Measurements from ENCODE around the gene STRN4. TPM values are rescaled to one million over a fixed set of nuclear protein-coding genes. Genes with fewer than 3 reads are reported as not detected.

The STRN4 gene
- total RNA-seq, 1 experiment from 2014 or later: 107 TPM

GRCh38 chr19:46723023-46723461 is 23.2 kb downstream of the STRN4 start:
- DNase-seq (ENCODE audit: low read depth, low spot score) (no peak), ATAC-seq (no peak)
- Histone ChIP-seq H3K4me3 (replicated peaks in 1 of 2; ENCODE audit: low read depth in 1 of 2, low read length in 2 of 2) (no peak overlapping the region), H3K9ac (ENCODE audit: low read length) (no peak overlapping the region), H3K79me2 (ENCODE audit: insufficient read depth, low read length) (peaks cover 16% of the 10 kb centered on the region; the same call in 1 of the 2 replicates), H3K9me2 (ENCODE audit: insufficient read depth) (no peaks in the 10 kb centered on the region), H3K4me2 (ENCODE audit: low read length) (no peak overlapping the region), H3K36me3 (ENCODE audit: control insufficient read depth in 1 of 2, insufficient read depth in 2 of 2, low read length in 2 of 2) (peaks cover 42 to 71% of the 10 kb centered on the region in 2 experiments; a peak in 3 of 4 replicates), H3K9me3 (ENCODE audit: control insufficient read depth in 1 of 2, insufficient read depth in 1 of 2, low read depth in 1 of 2, low read length in 2 of 2) (no peaks in the 10 kb centered on the region), H2AFZ (ENCODE audit: low read depth, low read length, poor library complexity, severe bottlenecking) (no peak overlapping the region), H3K27ac (ENCODE audit: low read depth, low read length) (no peak overlapping the region; the same call in 1 of the 2 replicates), H3K27me3 (ENCODE audit: insufficient read depth, low read length) (no peaks in the 10 kb centered on the region), H4K20me1 (ENCODE audit: insufficient read depth) (no peaks in the 10 kb centered on the region), H3K4me1 (ENCODE audit: control insufficient read depth in 1 of 2, insufficient read depth in 2 of 2, low read length in 2 of 2) (peaks cover 0 to 4% of the 10 kb centered on the region in 2 experiments; a peak in 2 of 4 replicates)
- ChIA-PET POLR2A (no interaction called here), CTCF (no interaction called here), RAD21 (ENCODE audit: low non-redundant PET in 1 of 2, low total read pairs in 2 of 2, uncharacterized antibody in 2 of 2, unreplicated experiment in 2 of 2) (no interaction called here)
- TF ChIP-seq JUND (IDR thresholded peaks at IDR 0.05) (no peak), CBX3 (IDR thresholded peaks at IDR 0.05; ENCODE audit: low read depth) (no peak), TCF7L2 (IDR thresholded peaks at IDR 0.05; ENCODE audit: borderline replicate concordance, extremely low read depth, insufficient read depth, insufficient read length) (no peak), ZBTB33 (IDR thresholded peaks at IDR 0.05; ENCODE audit: extremely low read depth, insufficient replicate concordance, low read length) (no peak), ELF1 (IDR thresholded peaks at IDR 0.05; ENCODE audit: borderline replicate concordance, low read depth) (no peak)
- TF ChIP-seq, protein P1, sequence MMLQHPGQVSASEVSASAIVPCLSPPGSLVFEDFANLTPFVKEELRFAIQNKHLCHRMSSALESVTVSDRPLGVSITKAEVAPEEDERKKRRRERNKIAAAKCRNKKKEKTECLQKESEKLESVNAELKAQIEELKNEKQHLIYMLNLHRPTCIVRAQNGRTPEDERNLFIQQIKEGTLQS (IDR thresholded peaks at IDR 0.05): no peak
- TF ChIP-seq, protein P2, sequence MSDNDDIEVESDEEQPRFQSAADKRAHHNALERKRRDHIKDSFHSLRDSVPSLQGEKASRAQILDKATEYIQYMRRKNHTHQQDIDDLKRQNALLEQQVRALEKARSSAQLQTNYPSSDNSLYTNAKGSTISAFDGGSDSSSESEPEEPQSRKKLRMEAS (IDR thresholded peaks at IDR 0.05): no peak
- TF ChIP-seq, protein P3, sequence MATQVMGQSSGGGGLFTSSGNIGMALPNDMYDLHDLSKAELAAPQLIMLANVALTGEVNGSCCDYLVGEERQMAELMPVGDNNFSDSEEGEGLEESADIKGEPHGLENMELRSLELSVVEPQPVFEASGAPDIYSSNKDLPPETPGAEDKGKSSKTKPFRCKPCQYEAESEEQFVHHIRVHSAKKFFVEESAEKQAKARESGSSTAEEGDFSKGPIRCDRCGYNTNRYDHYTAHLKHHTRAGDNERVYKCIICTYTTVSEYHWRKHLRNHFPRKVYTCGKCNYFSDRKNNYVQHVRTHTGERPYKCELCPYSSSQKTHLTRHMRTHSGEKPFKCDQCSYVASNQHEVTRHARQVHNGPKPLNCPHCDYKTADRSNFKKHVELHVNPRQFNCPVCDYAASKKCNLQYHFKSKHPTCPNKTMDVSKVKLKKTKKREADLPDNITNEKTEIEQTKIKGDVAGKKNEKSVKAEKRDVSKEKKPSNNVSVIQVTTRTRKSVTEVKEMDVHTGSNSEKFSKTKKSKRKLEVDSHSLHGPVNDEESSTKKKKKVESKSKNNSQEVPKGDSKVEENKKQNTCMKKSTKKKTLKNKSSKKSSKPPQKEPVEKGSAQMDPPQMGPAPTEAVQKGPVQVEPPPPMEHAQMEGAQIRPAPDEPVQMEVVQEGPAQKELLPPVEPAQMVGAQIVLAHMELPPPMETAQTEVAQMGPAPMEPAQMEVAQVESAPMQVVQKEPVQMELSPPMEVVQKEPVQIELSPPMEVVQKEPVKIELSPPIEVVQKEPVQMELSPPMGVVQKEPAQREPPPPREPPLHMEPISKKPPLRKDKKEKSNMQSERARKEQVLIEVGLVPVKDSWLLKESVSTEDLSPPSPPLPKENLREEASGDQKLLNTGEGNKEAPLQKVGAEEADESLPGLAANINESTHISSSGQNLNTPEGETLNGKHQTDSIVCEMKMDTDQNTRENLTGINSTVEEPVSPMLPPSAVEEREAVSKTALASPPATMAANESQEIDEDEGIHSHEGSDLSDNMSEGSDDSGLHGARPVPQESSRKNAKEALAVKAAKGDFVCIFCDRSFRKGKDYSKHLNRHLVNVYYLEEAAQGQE (IDR thresholded peaks at IDR 0.05; ENCODE audit: low read depth): no peak
- intact Hi-C loops (cut with micrococcal nuclease): loop anchor here (10.0 kb wide), 1 partner anchor 108 kb away; no protein-coding TSS in a partner anchor
- BruUV-seq (replicated peaks): no TSS peak
